GM21619 (cell line): ENCODE measurements around the gene COL5A2.

Experiments used
- ATAC-seq: cut with Tn5 transposase; IDR thresholded peaks from one replicate; pipeline ENCODE4 v1.9.1; 2021; ENCODE audit not compliant: unreplicated experiment

COL5A2 gene

DNA sequence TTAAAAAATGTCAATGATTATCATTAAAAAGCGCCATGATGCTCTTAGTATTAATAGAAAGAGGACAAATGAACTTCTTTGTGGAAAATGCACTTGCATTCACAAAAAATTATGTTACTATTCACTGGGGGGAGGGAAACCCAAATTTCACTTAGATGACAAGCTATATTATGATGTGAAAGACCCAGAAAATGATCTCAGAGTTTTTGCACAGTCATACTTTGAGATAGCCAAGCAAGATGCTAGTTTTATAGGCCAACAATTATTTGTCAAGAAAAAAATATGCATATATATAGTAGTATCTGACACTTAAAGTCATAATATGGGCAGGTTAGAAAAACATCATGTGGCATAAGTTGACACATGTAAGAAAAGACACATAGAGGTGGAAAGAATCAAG is 31.6 kb downstream of the COL5A2 start:
- no peak for ATAC-seq

DNA sequence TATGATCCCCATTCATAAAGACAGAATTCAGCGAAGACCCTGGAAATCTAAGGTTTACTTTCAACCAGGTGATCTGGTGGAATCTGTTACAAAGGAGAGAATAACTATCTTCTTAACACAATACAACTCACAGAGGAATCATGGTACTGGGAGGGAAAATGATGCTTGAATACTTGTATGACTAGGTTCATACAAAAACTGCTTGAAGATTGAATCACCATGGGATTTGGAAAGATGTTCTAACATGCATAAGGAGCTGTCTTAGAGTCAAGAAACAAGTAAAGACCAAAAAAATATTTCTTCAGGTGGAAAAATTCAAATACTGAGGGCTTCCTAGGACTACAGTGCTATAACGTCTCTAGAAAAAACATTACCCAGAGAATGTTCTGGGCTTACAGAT is 32.2 kb downstream of the COL5A2 start:
- no peak for ATAC-seq

DNA sequence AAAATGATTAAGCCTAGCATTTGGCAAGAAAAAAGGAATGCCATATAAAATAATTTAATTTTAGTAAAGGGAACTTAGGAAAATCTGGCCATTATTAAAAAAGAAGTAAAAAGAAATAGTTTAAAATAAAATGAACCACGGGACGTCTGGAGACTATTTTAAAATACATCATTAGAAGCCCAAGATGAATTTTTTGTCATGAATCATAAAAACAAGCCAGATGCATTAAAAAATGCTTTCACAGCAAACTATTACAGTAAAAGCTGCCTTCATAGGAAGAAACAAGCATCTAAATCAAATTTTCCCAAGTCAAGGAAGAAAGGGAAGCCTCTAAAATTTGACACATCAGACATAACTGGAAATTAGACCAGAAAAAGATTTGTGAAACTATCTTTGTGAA is 33.0 kb downstream of the COL5A2 start:
- ATAC-seq = no peak

- no peak for ATAC-seq
These were observed 34.8 kb downstream of the COL5A2 start for GRCh38 chr2:189144700-189145211.

DNA sequence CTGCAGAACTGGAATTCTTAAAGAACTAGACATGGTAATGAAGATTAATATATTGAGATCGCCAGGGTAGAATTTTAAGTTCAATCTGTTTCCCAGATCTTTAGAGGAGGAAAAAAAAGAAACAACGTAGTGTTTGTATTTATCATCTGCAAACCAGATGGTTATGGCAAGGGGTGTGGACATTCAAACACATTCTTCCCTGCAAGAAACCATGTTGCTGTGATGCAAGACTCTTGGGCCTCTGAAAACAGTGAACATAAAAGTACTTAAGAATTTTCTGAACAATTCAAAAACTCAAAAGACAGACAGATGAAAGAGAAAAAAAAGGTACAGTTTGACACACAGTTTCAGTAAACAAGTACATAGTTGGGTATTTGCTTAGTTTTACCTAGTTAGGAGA is 35.6 kb downstream of the COL5A2 start:
- ATAC-seq = no peak

GRCh38 chr2:189142893-189143759 is 36.4 kb downstream of the COL5A2 start:
- ATAC-seq = peak; percentile 99

- ATAC-seq = no peak
These were observed 40.8 kb downstream of the COL5A2 start for GRCh38 chr2:189138800-189139199.

GRCh38 chr2:189137519-189137918 is 42.0 kb downstream of the COL5A2 start:
- ATAC-seq = no peak

DNA sequence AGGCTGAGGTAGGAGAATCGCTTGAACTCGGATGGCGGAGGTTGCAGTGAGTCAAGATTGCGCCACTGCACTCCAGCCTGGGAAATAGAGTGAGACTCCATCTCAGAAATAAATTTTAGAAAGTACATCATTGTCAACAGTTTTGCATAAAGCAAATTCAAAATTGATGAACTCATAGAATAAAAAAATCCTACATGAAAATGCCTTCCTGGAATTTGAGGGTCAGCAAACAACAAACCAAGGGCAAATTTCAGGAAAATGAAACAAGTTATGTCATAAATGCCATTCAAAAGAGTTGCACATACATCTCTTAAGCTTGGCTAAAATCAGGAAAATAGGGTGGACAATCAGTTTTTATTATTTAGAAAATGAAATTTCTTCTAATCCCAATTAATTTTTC is 45.1 kb downstream of the COL5A2 start:
- ATAC-seq = no peak

GRCh38 chr2:189131991-189132390 is 47.6 kb downstream of the COL5A2 start:
- no peak for ATAC-seq

GRCh38 chr2:189129971-189130370 is 49.6 kb downstream of the COL5A2 start:
- ATAC-seq = no peak

- ATAC-seq = no peak
These were observed 50.6 kb downstream of the COL5A2 start for GRCh38 chr2:189128970-189129369.

DNA sequence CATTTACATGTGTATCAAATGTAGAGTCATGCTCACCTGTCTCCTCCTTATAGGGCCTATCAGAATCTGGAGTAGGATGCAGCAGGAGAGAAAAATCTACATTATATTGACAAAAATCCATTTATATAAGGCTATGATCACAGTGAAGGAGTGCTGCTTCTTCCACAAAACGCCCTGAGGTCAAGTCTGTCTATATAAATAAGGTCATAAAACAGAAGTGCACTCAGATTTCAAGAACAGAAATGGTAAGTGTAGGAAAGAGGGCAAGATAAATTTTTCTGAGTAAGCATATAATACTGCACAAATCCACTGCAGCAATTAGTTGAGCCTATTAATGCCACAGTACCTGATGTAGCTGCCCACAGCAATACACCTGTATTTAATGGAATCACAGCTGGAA is 51.8 kb downstream of the COL5A2 start:
- no peak for ATAC-seq

DNA sequence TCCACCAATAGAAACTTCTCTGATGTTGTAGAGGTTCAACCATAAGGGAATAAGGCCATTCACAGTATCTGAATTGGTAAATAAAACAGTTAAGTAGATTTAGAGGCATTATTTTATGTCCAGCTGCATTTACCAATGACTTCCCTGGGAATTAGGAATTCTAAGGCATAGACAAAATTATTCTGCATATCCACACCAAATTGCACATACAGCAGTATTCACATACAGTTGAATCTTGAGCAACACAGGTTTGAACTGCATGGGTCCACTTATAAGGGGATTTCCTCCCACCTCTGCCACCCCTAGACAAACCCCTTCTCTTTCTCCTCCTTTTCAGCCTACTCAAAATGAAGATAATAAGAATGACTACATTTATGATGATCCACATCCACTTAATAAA is 54.4 kb downstream of the COL5A2 start:
- ATAC-seq = no peak

DNA sequence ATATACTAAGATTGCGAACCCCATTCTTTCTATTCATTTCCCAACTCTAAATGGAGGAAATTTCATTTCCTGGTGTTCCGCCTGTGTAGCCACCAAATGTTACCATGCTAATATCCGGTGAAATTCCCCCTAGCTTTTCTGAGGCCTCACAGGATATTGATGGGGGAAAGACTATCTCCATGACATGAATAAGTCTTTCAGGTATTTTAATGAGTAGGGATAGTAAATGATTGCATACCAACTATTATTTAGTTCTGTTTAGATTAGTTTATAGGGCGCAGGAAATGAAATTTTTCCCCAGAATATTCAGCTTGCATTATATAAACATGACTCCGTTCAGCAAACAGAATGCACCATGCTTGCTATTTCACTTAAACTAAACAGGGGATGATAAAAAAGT is 55.4 kb downstream of the COL5A2 start:
- no peak for ATAC-seq

GRCh38 chr2:189118386-189118785 is 61.2 kb downstream of the COL5A2 start:
- ATAC-seq = no peak

- ATAC-seq = no peak
These were observed 62.6 kb downstream of the COL5A2 start for GRCh38 chr2:189116979-189117378.

GRCh38 chr2:189116087-189116486 is 63.5 kb downstream of the COL5A2 start:
- no peak for ATAC-seq

GRCh38 chr2:189115126-189115525 is 64.4 kb downstream of the COL5A2 start:
- ATAC-seq = no peak

DNA sequence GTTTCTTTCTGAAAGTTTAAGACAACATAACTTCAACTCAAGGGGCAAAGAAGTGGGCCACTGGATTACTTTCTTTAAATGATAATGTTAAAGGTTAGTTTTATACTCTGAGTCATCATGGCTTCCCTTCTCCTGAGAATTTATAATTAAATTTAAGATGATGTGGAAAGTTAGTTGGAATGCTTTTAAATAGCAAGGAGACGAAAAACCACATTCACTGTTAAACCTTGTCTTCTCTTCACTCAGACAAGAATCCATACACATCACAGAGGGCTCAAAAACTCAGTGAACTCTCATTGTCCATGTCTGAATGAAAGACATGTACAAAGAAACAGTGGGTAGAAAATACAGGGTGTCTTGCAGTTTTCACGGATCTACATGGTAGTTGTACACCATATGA is 65.6 kb downstream of the COL5A2 start:
- ATAC-seq = no peak

DNA sequence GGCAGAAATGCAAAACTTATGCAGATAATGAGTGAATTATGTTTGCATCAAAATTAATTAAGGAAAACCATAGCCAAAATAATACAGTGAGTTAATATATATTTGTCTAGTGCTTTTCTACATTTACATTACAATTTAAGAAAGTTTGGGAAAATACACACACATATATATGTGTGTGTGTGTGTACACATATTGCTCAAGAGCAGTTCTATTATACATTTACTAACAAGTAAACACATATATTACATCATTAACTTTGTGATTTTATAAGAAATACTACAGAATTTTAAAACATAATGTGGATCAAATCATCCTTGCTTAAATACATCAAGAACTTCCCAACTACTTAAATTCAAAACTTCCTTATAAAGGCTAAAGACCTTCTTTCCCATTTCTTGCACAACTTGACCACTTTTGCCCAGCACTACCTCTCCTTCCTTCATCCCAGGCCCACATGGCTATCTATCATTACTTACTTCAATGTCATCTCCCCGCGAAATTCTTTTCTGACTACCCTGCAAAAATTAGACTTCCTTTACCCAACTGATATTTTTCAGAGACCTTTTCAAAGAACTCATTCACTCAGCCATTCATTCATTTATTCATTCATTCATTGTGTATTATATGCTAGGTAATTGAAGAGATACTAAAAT is 68.4 kb downstream of the COL5A2 start:
- no peak for ATAC-seq

GRCh38 chr2:189109921-189110397 is 69.6 kb downstream of the COL5A2 start:
- ATAC-seq = peak; percentile 90
